K562 (cell line): Measurements from ENCODE around the gene ZNF441.

ENCODE experiments used
- EP300 ChIP-seq: IDR thresholded peaks from 2 replicates; pipeline ENCODE4 v1.6.1; 2012; ENCODE audit warnings: low read length, improper control_type of control experiment
- GABPB2 ChIP-seq: fragments of 250-450 bp; sonication (Bioruptor Pico); conservative IDR thresholded peaks from 2 replicates; pipeline ENCODE4 v1.5.1; 2021; ENCODE audit warnings: mild to moderate bottlenecking
- NFRKB ChIP-seq: fragments of 450-650 bp; IDR thresholded peaks from 2 replicates; pipeline ENCODE4 v1.6.1; 2016; ENCODE audit warnings: low read depth
- TF ChIP-seq, protein P1 (sequence below), 3 experiments: IDR thresholded peaks in 2 of 3; conservative IDR thresholded peaks in 1 of 3; 2 replicates each; pipeline ENCODE4 v1.5.1; 2011 to 2012; ENCODE audit warnings: low read length in 3 of 3, mild to moderate bottlenecking in 3 of 3, control low read depth in 2 of 3, improper control_type of control experiment in 1 of 3, inconsistent platforms in 1 of 3, low read depth in 1 of 3, mixed read lengths in 1 of 3, moderate library complexity in 1 of 3; ENCODE audit not compliant: insufficient read depth in 2 of 3

DNA sequence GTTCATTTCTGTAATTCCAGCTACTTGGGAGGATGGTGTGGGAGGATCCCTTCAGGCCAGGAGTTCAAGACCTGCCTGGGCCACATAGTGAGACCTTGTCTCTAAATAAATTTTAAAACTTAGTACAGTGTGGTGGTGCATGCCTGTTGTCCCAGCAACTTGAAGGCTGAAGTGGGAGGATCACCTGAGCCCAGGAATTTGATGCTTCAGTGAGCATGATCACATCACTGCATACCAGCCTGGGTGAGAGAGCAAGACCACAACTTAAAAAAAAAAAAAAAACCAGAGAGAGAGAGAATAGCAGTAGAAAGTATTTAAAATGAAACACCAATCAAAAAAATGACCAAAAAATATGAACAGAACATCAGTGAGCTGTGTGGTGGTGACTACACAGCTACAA is 20.9 kb upstream of the ZNF441 start:
- TF ChIP-seq EP300 (no peak), GABPB2 (CRISPR knock-in tag) (no peak), NFRKB (no peak)
- TF ChIP-seq, protein P1, sequence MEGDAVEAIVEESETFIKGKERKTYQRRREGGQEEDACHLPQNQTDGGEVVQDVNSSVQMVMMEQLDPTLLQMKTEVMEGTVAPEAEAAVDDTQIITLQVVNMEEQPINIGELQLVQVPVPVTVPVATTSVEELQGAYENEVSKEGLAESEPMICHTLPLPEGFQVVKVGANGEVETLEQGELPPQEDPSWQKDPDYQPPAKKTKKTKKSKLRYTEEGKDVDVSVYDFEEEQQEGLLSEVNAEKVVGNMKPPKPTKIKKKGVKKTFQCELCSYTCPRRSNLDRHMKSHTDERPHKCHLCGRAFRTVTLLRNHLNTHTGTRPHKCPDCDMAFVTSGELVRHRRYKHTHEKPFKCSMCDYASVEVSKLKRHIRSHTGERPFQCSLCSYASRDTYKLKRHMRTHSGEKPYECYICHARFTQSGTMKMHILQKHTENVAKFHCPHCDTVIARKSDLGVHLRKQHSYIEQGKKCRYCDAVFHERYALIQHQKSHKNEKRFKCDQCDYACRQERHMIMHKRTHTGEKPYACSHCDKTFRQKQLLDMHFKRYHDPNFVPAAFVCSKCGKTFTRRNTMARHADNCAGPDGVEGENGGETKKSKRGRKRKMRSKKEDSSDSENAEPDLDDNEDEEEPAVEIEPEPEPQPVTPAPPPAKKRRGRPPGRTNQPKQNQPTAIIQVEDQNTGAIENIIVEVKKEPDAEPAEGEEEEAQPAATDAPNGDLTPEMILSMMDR (IDR thresholded peaks at IDR 0.05 in 2 of 3, conservative IDR thresholded peaks at IDR 0.05 in 1 of 3; ENCODE audit: insufficient read depth in 2 of 3, low read depth in 1 of 3, low read length in 3 of 3), result no peak
